LNCAP (cell line): ENCODE measurements around the gene MRPS18A.

Experiments used
- CTCF ChIP-seq: fragments of 450-650 bp; IDR thresholded peaks from 2 replicates; pipeline ENCODE4 v1.5.1; 2017; ENCODE audit warnings: mild to moderate bottlenecking

MRPS18A gene

DNA sequence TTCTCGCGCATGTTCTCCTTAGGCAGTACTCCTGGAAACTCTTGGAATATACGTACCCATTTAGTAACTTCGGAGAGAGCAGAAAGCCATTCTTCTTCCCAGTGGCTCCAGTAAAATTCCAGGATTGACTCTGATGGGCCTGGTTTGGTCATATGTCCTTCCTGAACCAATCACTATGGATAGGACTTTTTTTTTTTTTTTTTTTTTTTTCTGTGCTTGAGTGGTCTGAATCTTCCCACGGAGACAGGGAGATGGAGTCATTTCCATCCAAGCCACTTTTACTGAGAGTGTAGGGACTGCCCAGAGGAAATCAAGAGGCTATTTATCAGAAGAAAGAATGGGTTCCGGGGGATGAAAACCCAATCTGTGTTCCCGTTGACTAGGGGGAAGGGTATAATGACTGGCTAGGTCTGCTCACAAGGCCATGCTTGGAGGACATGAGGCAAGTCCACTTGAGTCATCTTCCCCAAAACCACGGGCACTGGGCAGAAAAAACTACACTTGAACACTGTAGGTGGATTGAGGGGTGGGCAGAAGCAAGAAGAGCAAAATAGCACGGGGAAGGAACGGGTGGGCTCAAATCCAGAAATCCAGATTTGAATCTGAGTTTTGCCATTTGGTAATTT is 35.4 kb upstream of the MRPS18A start:
- TF ChIP-seq CTCF = no peak

DNA sequence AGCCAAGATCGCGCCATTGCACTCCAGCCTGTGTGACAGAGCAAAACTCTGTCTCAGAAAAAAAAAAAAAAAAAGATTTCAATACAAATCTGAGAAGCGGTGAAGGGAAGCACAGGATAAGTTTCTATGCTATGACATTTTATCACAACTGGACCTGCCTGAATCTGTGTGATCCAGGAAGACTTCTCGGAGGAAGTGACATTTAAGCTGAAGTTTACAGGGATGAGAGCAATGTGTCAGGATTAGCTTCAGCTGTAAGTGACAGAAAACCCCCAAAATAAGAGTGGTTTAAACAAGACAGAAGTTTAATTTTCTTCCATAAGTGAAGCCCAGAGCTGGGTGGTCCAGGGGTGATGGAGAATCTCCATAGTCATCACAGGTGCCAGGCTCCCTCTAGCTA is 33.4 kb upstream of the MRPS18A start:
- no peak for TF ChIP-seq CTCF

GRCh38 chr6:43719511-43719910 is 31.9 kb upstream of the MRPS18A start:
- no peak for TF ChIP-seq CTCF

- no peak for TF ChIP-seq CTCF
These were observed 31.0 kb upstream of the MRPS18A start for GRCh38 chr6:43718387-43719105.

DNA sequence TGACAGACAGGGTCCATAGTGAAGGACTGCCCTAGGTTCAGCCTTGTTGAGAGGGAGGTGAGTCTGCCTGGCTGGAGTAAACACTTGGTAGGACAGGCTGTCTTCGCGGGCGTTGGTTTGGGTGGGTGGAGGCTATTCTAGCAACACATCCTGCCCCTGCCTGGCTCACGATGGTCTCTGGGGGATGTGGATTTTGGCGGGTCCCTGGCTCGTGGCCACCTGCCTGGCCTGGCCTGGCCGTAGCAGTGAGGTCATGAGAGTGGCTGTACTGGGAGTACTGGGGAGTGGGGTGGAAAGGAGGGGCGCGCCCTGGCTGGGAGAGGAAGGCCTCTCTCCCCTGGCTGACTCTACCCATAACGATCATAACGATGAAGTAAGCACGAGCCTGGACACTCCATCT is 30.2 kb upstream of the MRPS18A start:
- no peak for TF ChIP-seq CTCF

GRCh38 chr6:43717389-43717788 is 29.8 kb upstream of the MRPS18A start:
- no peak for TF ChIP-seq CTCF

GRCh38 chr6:43716099-43716498 is 28.5 kb upstream of the MRPS18A start:
- TF ChIP-seq CTCF = no peak
